ENCODE results near the gene FBRSL1. TPM values are rescaled to one million over a fixed set of nuclear protein-coding genes. Genes with fewer than 3 reads are reported as not detected.

FBRSL1 gene
- total and polyA plus RNA-seq, 2 donors from 2014 or later: 23.8 to 44.7 TPM

DNA sequence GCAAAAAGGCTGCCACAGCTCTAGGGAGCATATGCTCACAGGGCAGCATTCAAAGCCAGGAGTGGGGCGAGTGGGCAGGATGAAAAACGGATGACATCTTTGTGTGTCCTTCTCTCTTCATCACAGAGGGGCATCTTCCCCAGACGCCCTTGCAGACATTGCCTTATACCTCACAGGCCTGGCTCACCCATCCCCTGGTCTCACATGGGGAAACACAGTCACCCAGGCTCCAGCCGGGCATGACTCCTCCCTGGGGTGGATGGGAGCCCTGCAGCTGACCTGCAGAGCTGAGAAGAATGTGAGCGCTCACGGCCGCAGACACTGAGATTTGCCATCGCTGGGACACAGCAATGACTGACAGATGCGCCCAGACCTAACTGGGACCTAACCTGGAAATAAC lies 7.2 kb upstream of the FBRSL1 start:
- FAIRE-seq (no peak), DNase-seq (peak in 1 of 5 donors; percentile 63)
- Histone ChIP-seq H3K4me3 (ENCODE audit: low read length in 3 of 3) (no peak overlapping the region), H3K9ac (ENCODE audit: low read length in 3 of 3) (no peak overlapping the region), H3K27ac (ENCODE audit: low read depth in 2 of 2, low read length in 2 of 2) (no peak overlapping the region), H3K36me3 (ENCODE audit: control insufficient read depth in 2 of 3, insufficient read depth in 3 of 3, low read length in 3 of 3) (no peaks in the 10 kb centered on the region), H3K27me3 (ENCODE audit: control insufficient read depth, insufficient read depth, low read length) (no peaks in the 10 kb centered on the region), H3K9me3 (ENCODE audit: control insufficient read depth in 2 of 3, insufficient read depth in 1 of 3, low read length in 3 of 3) (no peaks in the 10 kb centered on the region), H3K4me1 (ENCODE audit: control insufficient read depth in 2 of 3, insufficient read depth in 2 of 3, low read depth in 1 of 3, low read length in 3 of 3) (no peaks in the 10 kb centered on the region)
- TF ChIP-seq, protein P1, sequence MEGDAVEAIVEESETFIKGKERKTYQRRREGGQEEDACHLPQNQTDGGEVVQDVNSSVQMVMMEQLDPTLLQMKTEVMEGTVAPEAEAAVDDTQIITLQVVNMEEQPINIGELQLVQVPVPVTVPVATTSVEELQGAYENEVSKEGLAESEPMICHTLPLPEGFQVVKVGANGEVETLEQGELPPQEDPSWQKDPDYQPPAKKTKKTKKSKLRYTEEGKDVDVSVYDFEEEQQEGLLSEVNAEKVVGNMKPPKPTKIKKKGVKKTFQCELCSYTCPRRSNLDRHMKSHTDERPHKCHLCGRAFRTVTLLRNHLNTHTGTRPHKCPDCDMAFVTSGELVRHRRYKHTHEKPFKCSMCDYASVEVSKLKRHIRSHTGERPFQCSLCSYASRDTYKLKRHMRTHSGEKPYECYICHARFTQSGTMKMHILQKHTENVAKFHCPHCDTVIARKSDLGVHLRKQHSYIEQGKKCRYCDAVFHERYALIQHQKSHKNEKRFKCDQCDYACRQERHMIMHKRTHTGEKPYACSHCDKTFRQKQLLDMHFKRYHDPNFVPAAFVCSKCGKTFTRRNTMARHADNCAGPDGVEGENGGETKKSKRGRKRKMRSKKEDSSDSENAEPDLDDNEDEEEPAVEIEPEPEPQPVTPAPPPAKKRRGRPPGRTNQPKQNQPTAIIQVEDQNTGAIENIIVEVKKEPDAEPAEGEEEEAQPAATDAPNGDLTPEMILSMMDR (IDR thresholded peaks at IDR 0.05; ENCODE audit: borderline replicate concordance, extremely low read depth, insufficient read depth): no peak
- intact Hi-C loops (cut with DNase I): no loop called here

DNA sequence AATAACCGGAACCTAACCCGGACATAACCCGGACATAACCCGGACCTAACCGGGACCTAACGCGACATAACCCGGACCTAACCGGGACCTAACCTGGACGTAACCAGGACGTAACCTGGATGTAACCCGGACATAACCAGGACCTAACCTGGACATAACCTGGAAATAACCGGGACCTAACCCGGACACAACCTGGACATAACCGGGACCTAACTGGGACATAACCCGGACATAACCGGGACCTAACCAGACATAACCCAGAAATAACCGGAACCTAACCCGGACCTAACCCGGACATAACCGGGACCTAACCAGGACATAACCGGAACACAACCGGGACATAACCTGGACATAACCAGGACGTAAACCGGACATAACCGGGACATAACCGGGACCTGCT lies 6.7 kb upstream of the FBRSL1 start:
- Histone ChIP-seq H3K4me1 (ENCODE audit: control insufficient read depth in 2 of 3, insufficient read depth in 2 of 3, low read depth in 1 of 3, low read length in 3 of 3) (no peaks in the 10 kb centered on the region), H3K9ac (ENCODE audit: low read length in 3 of 3) (no peak overlapping the region), H3K9me3 (ENCODE audit: control insufficient read depth in 2 of 3, insufficient read depth in 1 of 3, low read length in 3 of 3) (no peaks in the 10 kb centered on the region), H3K36me3 (ENCODE audit: control insufficient read depth in 2 of 3, insufficient read depth in 3 of 3, low read length in 3 of 3) (no peaks in the 10 kb centered on the region), H3K4me3 (ENCODE audit: low read length in 3 of 3) (no peak overlapping the region), H3K27ac (ENCODE audit: low read depth in 2 of 2, low read length in 2 of 2) (no peak overlapping the region), H3K27me3 (ENCODE audit: control insufficient read depth, insufficient read depth, low read length) (no peaks in the 10 kb centered on the region)
- DNase-seq (no peak), FAIRE-seq (no peak)
- TF ChIP-seq, protein P1 (IDR thresholded peaks at IDR 0.05; ENCODE audit: borderline replicate concordance, extremely low read depth, insufficient read depth): no peak
- intact Hi-C loops (cut with DNase I): no loop called here

DNA sequence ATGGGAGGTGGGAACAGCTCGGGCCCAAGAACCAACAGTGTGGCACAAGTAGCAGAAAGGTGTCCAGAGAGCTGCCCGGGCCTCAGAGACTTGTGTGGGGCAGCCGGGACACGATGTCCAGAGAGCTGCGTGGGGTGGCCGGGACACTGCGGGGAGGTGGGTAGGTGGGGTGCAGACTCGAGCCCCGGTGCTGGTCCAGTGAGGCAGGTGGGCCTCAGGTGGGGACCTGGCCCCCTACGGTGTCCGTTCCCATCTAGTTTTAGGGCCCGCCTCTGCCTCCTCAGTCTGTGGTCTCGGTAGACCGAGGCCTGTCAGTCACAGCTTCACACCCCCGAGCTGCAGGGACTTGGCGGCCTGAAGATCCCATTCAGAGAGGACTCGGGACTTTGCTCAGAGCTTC lies 6.3 kb upstream of the FBRSL1 start:
- Histone ChIP-seq H3K4me1 (ENCODE audit: control insufficient read depth in 2 of 3, insufficient read depth in 2 of 3, low read depth in 1 of 3, low read length in 3 of 3) (no peaks in the 10 kb centered on the region), H3K27me3 (ENCODE audit: control insufficient read depth, insufficient read depth, low read length) (no peaks in the 10 kb centered on the region), H3K36me3 (ENCODE audit: control insufficient read depth in 2 of 3, insufficient read depth in 3 of 3, low read length in 3 of 3) (no peaks in the 10 kb centered on the region), H3K27ac (ENCODE audit: low read depth in 2 of 2, low read length in 2 of 2) (no peak overlapping the region), H3K4me3 (ENCODE audit: low read length in 3 of 3) (no peak overlapping the region), H3K9ac (ENCODE audit: low read length in 3 of 3) (no peak overlapping the region), H3K9me3 (ENCODE audit: control insufficient read depth in 2 of 3, insufficient read depth in 1 of 3, low read length in 3 of 3) (no peaks in the 10 kb centered on the region)
- TF ChIP-seq, protein P1 (IDR thresholded peaks at IDR 0.05; ENCODE audit: borderline replicate concordance, extremely low read depth, insufficient read depth): no peak
- DNase-seq: peak in 1 of 5 donors; percentile 63
- intact Hi-C loops (cut with DNase I): no loop called here
- no peak for FAIRE-seq
